Breast epithelium (tissue), 4 donors: Measurements from ENCODE around the gene CXXC5. TPM values are rescaled to one million over a fixed set of nuclear protein-coding genes. Genes with fewer than 3 reads are reported as not detected.

Experiments used
- DNase-seq, 2 donors: peaks; one replicate each; pipeline ENCODE4 v3.0.0-alpha.2; 2019; ENCODE audit warnings: low spot score in 2 of 2
- H3K27ac ChIP-seq, 2 donors: fragments of 200-600 bp; sonication (generic) in 1 of 2; one replicate each; pipeline ENCODE4 v1.5.1; 2016 to 2019; ENCODE audit warnings: mild to moderate bottlenecking in 1 of 2
- H3K27me3 ChIP-seq, 2 donors: fragments of 200-600 bp; sonication (generic) in 1 of 2; one replicate each; pipeline versions ENCODE4 v1.5.1 to v1.6.0; 2017 to 2019; ENCODE audit warnings: control low read depth in 1 of 2, mild to moderate bottlenecking in 1 of 2
- H3K36me3 ChIP-seq: fragments of 200-600 bp; one replicate; pipeline ENCODE4 v1.5.1; 2019
- H3K4me1 ChIP-seq, 2 donors: fragments of 200-600 bp; sonication (generic); one replicate each; pipeline ENCODE4 v1.5.1; 2016 to 2019; ENCODE audit warnings: control low read depth in 1 of 2
- H3K4me3 ChIP-seq, 3 donors: fragments of 200-600 bp; sonication (generic); 1 replicate in 2 of 3; 2 replicates in 1 of 3; pipeline ENCODE4 v1.5.1; 2016 to 2019; ENCODE audit warnings: mild to moderate bottlenecking in 3 of 3, moderate library complexity in 2 of 3
- H3K9me3 ChIP-seq, 2 donors: fragments of 200-600 bp; sonication (generic) in 1 of 2; one replicate each; pipeline ENCODE4 v1.5.1; 2016 to 2019; ENCODE audit warnings: control low read depth in 1 of 2
- CTCF ChIP-seq, 3 donors: fragments of 450-650 bp; IDR thresholded peaks; one replicate each; pipeline ENCODE4 v1.5.1; 2016 to 2017; ENCODE audit warnings: antibody characterized with exemption in 3 of 3, mild to moderate bottlenecking in 3 of 3, moderate library complexity in 3 of 3
- POLR2A ChIP-seq: fragments of 450-650 bp; IDR thresholded peaks from one replicate; pipeline ENCODE4 v1.6.1; 2016; ENCODE audit warnings: antibody characterized with exemption, mild to moderate bottlenecking, moderate library complexity
- POLR2AphosphoS5 ChIP-seq, 3 donors: sonication (generic); formaldehyde crosslinking; IDR thresholded peaks; one replicate each; pipeline ENCODE4 v1.6.1; 2017; ENCODE audit warnings: antibody characterized with exemption in 3 of 3
- intact Hi-C: fragments of 100-400 bp; cut with DNase I; formaldehyde crosslinking; loops from one replicate; pipeline ENCODE4 v1.15.1; 2023; ENCODE audit warnings: low total_unique reads
- total RNA-seq, 3 donors: library from RNA; depleted of rRNA; stranded (reverse); fragments of >200 nt; gene quantifications; one replicate each; pipeline ENCODE4 v1.1.0, GENCODE V29; 2016

CXXC5 gene
- total RNA-seq, 3 donors from 2014 or later = 33.9 to 66.9 (median 38.3) TPM

GRCh38 chr5:139633295-139634027 lies 14.7 kb upstream of the CXXC5 start:
- TF ChIP-seq POLR2AphosphoS5 (IDR thresholded peaks at IDR 0.05) (peak; percentile 25 to 62 (median 59)), POLR2A (no peak), CTCF (IDR thresholded peaks at IDR 0.05) (peak; percentile 95 to 100 (median 98))
- no peak for DNase-seq
- Histone ChIP-seq H3K27ac (no peak overlapping the region), H3K36me3 (no peaks in the 10 kb centered on the region), H3K27me3 (no peaks in the 10 kb centered on the region), H3K4me3 (no peak overlapping the region), H3K4me1 (peaks cover 0 to 15% of the 10 kb centered on the region in 2 donors), H3K9me3 (no peaks in the 10 kb centered on the region)
- intact Hi-C loops = loop anchor here (5.0 kb wide), 1 partner anchor 134 kb away; no protein-coding TSS in a partner anchor

- H3K27ac ChIP-seq = no peak overlapping the region
- no peak overlapping the region for H3K4me3 ChIP-seq
- H3K4me1 ChIP-seq = peaks cover 0 to 20% of the 10 kb centered on the region in 2 donors
- H3K27me3 ChIP-seq = no peaks in the 10 kb centered on the region
- no peaks in the 10 kb centered on the region for H3K36me3 ChIP-seq
- intact Hi-C loops = loop anchor here (5.0 kb wide), 1 partner anchor 133 kb away; no protein-coding TSS in a partner anchor
- H3K9me3 ChIP-seq = no peaks in the 10 kb centered on the region
- TF ChIP-seq POLR2A = no peak
- no peak for DNase-seq
Observed at GRCh38 chr5:139634028-139634325, 14.2 kb upstream of the CXXC5 start.

- Histone ChIP-seq H3K27ac (no peak overlapping the region), H3K9me3 (no peaks in the 10 kb centered on the region), H3K27me3 (no peaks in the 10 kb centered on the region), H3K4me3 (no peak overlapping the region), H3K4me1 (peaks cover 0 to 24% of the 10 kb centered on the region in 2 donors), H3K36me3 (no peaks in the 10 kb centered on the region)
- DNase-seq = no peak
- intact Hi-C loops = loop anchor here (5.0 kb wide), 1 partner anchor 133 kb away; no protein-coding TSS in a partner anchor
- TF ChIP-seq CTCF (IDR thresholded peaks at IDR 0.05) = no peak
- TF ChIP-seq POLR2AphosphoS5 (IDR thresholded peaks at IDR 0.05) = no peak
- no peak for TF ChIP-seq POLR2A
Observed at GRCh38 chr5:139634541-139634940, 13.6 kb upstream of the CXXC5 start.

- H3K9me3 ChIP-seq = no peaks in the 10 kb centered on the region
- no peak for DNase-seq
- H3K4me1 ChIP-seq = peaks cover 0 to 24% of the 10 kb centered on the region in 2 donors
- no peak for TF ChIP-seq POLR2A
- TF ChIP-seq CTCF (IDR thresholded peaks at IDR 0.05) = no peak
- TF ChIP-seq POLR2AphosphoS5 (IDR thresholded peaks at IDR 0.05) = no peak
- H3K36me3 ChIP-seq = no peaks in the 10 kb centered on the region
- H3K27me3 ChIP-seq = no peaks in the 10 kb centered on the region
- H3K4me3 ChIP-seq = no peak overlapping the region
- H3K27ac ChIP-seq = peak overlapping the region in 1 of 2 donors; percentile 95
- intact Hi-C loops = no loop called here
Observed at GRCh38 chr5:139635191-139635590, 13.0 kb upstream of the CXXC5 start.

- Histone ChIP-seq H3K9me3 (no peaks in the 10 kb centered on the region), H3K4me1 (peaks cover 0 to 24% of the 10 kb centered on the region in 2 donors), H3K36me3 (no peaks in the 10 kb centered on the region), H3K27me3 (no peaks in the 10 kb centered on the region), H3K4me3 (no peak overlapping the region), H3K27ac (peak overlapping the region; percentile 48 to 95)
- DNase-seq = no peak
- TF ChIP-seq POLR2AphosphoS5 (IDR thresholded peaks at IDR 0.05) (peak in 2 of 3 donors; percentile 48), CTCF (IDR thresholded peaks at IDR 0.05) (peak; percentile 33 to 58 (median 55)), POLR2A (no peak)
- intact Hi-C loops = no loop called here
Observed at GRCh38 chr5:139635606-139636206, 12.4 kb upstream of the CXXC5 start.
